Measurements from ENCODE around the gene LRRC70.

DNA sequence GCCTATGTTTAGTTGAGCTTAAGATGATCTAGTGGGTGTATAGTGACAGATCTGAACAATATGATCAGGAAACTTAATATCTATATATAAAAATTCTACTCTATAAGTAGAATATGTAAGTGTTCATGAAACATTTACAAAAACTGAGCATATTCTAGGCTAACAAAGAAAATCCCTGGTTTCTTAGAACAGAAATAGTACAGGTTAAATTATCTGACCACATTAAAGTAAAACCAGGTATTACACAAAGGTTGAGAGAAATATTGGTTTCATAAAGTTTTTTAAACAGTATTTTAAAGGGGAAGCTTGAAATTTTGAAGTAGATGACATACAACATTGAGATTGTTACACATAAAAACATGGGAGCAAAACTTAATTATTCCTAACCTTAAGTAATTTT, 39.3 kb downstream of the LRRC70 start:
- TF ChIP-seq, protein P1, sequence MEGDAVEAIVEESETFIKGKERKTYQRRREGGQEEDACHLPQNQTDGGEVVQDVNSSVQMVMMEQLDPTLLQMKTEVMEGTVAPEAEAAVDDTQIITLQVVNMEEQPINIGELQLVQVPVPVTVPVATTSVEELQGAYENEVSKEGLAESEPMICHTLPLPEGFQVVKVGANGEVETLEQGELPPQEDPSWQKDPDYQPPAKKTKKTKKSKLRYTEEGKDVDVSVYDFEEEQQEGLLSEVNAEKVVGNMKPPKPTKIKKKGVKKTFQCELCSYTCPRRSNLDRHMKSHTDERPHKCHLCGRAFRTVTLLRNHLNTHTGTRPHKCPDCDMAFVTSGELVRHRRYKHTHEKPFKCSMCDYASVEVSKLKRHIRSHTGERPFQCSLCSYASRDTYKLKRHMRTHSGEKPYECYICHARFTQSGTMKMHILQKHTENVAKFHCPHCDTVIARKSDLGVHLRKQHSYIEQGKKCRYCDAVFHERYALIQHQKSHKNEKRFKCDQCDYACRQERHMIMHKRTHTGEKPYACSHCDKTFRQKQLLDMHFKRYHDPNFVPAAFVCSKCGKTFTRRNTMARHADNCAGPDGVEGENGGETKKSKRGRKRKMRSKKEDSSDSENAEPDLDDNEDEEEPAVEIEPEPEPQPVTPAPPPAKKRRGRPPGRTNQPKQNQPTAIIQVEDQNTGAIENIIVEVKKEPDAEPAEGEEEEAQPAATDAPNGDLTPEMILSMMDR (IDR thresholded peaks at IDR 0.05): no peak
- TF ChIP-seq POLR2A (IDR thresholded peaks at IDR 0.05): no peak
